PC-9 (cell line): ENCODE data around the gene M1AP.
"Not testable (repeated sequence)": the region's sequence is repeated elsewhere in the genome, so short reads cannot be mapped to it uniquely, and the experiment has no call there.

Source experiments
- EZH2 ChIP-seq: fragments of 200-600 bp; sonication (generic); IDR thresholded peaks from 2 replicates; pipeline ENCODE4 v1.8.0; 2017; ENCODE audit warnings: antibody characterized with exemption, low read depth
- TF ChIP-seq, protein P1 (sequence below): fragments of 200-600 bp; sonication (generic); conservative IDR thresholded peaks from 2 replicates; pipeline ENCODE4 v1.6.1; 2017; ENCODE audit warnings: mixed run types, antibody characterized with exemption, mild to moderate bottlenecking, moderate library complexity

GRCh38 chr2:74561022-74561421 is 87.1 kb downstream of the M1AP start:
- TF ChIP-seq EZH2 = not testable (repeated sequence)
- TF ChIP-seq, protein P1, sequence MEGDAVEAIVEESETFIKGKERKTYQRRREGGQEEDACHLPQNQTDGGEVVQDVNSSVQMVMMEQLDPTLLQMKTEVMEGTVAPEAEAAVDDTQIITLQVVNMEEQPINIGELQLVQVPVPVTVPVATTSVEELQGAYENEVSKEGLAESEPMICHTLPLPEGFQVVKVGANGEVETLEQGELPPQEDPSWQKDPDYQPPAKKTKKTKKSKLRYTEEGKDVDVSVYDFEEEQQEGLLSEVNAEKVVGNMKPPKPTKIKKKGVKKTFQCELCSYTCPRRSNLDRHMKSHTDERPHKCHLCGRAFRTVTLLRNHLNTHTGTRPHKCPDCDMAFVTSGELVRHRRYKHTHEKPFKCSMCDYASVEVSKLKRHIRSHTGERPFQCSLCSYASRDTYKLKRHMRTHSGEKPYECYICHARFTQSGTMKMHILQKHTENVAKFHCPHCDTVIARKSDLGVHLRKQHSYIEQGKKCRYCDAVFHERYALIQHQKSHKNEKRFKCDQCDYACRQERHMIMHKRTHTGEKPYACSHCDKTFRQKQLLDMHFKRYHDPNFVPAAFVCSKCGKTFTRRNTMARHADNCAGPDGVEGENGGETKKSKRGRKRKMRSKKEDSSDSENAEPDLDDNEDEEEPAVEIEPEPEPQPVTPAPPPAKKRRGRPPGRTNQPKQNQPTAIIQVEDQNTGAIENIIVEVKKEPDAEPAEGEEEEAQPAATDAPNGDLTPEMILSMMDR = not testable (repeated sequence)
